ENCODE results near the gene TAMALIN. TPM values are rescaled to one million over a fixed set of nuclear protein-coding genes. Genes with fewer than 3 reads are reported as not detected.

The TAMALIN gene
- polyA plus RNA-seq, 1 donor from 2014 or later, result 6.1 TPM

GRCh38 chr12:52045794-52046199, 39.1 kb downstream of the TAMALIN start (continued):
- TF ChIP-seq EP300 (conservative IDR thresholded peaks at IDR 0.05; ENCODE audit: poor library complexity, severe bottlenecking) (no peak), POLR2AphosphoS5 (IDR thresholded peaks at IDR 0.05) (no peak), MXI1 (conservative IDR thresholded peaks at IDR 0.05; ENCODE audit: poor library complexity, severe bottlenecking) (no peak), EZH2 (IDR thresholded peaks at IDR 0.05; ENCODE audit: borderline replicate concordance, insufficient read depth, low read length, poor library complexity, severe bottlenecking) (no peak)

- H3F3A ChIP-seq (ENCODE audit: insufficient read depth, low read length, poor library complexity, severe bottlenecking), result no peaks in the 10 kb centered on the region
- no peak overlapping the region for H3K9ac ChIP-seq (ENCODE audit: low read length)
- H3K9me2 ChIP-seq (ENCODE audit: insufficient read depth, low read length), result no peaks in the 10 kb centered on the region
- no peak overlapping the region for H3K4me3 ChIP-seq (ENCODE audit: low read length)
- no peaks in the 10 kb centered on the region for H3K27me3 ChIP-seq (ENCODE audit: insufficient read depth, low read depth, low read length)
- H3K79me2 ChIP-seq (replicated peaks; ENCODE audit: insufficient read depth, low read length), result no peaks in the 10 kb centered on the region
- no peak overlapping the region for H3K4me2 ChIP-seq (ENCODE audit: low read length)
- TF ChIP-seq REST (IDR thresholded peaks at IDR 0.05; ENCODE audit: borderline replicate concordance), result no peak
- no peak for TF ChIP-seq RAD21 (conservative IDR thresholded peaks at IDR 0.05)
- no peak for TF ChIP-seq SMC3 (conservative IDR thresholded peaks at IDR 0.05; ENCODE audit: poor library complexity)
- TF ChIP-seq POLR2AphosphoS5 (IDR thresholded peaks at IDR 0.05), result no peak
- no peak for TF ChIP-seq CTCF (IDR thresholded peaks at IDR 0.05; ENCODE audit: poor library complexity, severe bottlenecking)
- TF ChIP-seq TAF1 (IDR thresholded peaks at IDR 0.05; ENCODE audit: low read depth), result no peak
- no peak for TF ChIP-seq MXI1 (conservative IDR thresholded peaks at IDR 0.05; ENCODE audit: poor library complexity, severe bottlenecking)
- no peak for TF ChIP-seq EZH2 (IDR thresholded peaks at IDR 0.05; ENCODE audit: borderline replicate concordance, insufficient read depth, low read length, poor library complexity, severe bottlenecking)
- TF ChIP-seq EP300 (conservative IDR thresholded peaks at IDR 0.05; ENCODE audit: poor library complexity, severe bottlenecking), result no peak
- no peak overlapping the region for H2AFZ ChIP-seq (ENCODE audit: low read depth, low read length)
- H3K36me3 ChIP-seq (ENCODE audit: insufficient read depth, low read length), result no peaks in the 10 kb centered on the region
- H3K27ac ChIP-seq (ENCODE audit: low read length), result no peak overlapping the region
- no peaks in the 10 kb centered on the region for H4K20me1 ChIP-seq (ENCODE audit: insufficient read depth)
- H3K9me3 ChIP-seq (ENCODE audit: low read length), result no peaks in the 10 kb centered on the region
These were observed 40.1 kb downstream of the TAMALIN start for GRCh38 chr12:52046859-52047258.

DNA sequence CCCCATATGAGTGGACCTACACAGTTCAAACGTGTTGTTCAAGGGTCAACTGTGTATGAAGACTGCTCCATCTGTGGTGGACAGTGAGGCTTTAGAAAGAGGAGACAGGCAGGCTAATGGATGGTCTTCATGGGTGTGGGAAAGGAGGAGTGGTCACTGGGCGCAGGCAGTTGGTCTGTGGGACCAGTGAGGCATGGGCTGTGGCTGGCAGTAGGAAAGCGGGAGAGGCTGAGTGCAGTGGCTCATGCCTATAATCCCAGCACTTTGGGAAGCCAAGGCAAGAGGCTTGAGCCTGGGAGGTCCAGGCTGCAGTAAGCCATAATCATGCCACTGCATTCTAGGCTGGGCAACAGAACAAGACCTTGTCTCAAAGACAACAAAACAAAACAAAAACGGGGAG, 42.5 kb downstream of the TAMALIN start:
- H3F3A ChIP-seq (ENCODE audit: insufficient read depth, low read length, poor library complexity, severe bottlenecking), result no peaks in the 10 kb centered on the region
- H3K4me3 ChIP-seq (ENCODE audit: low read length), result no peak overlapping the region
- H3K79me2 ChIP-seq (replicated peaks; ENCODE audit: insufficient read depth, low read length), result no peaks in the 10 kb centered on the region
- H3K9me2 ChIP-seq (ENCODE audit: insufficient read depth, low read length), result no peaks in the 10 kb centered on the region
- H3K36me3 ChIP-seq (ENCODE audit: insufficient read depth, low read length), result no peaks in the 10 kb centered on the region
- no peaks in the 10 kb centered on the region for H3K9me3 ChIP-seq (ENCODE audit: low read length)
- H3K4me2 ChIP-seq (ENCODE audit: low read length), result no peak overlapping the region
- H3K27ac ChIP-seq (ENCODE audit: low read length), result no peak overlapping the region
- H3K27me3 ChIP-seq (ENCODE audit: insufficient read depth, low read depth, low read length), result no peaks in the 10 kb centered on the region
- no peak overlapping the region for H2AFZ ChIP-seq (ENCODE audit: low read depth, low read length)
- no peak for TF ChIP-seq REST (IDR thresholded peaks at IDR 0.05; ENCODE audit: borderline replicate concordance)
- TF ChIP-seq MXI1 (conservative IDR thresholded peaks at IDR 0.05; ENCODE audit: poor library complexity, severe bottlenecking), result no peak
- no peak for TF ChIP-seq CTCF (IDR thresholded peaks at IDR 0.05; ENCODE audit: poor library complexity, severe bottlenecking)
- TF ChIP-seq RAD21 (conservative IDR thresholded peaks at IDR 0.05), result no peak
- no peak for TF ChIP-seq EP300 (conservative IDR thresholded peaks at IDR 0.05; ENCODE audit: poor library complexity, severe bottlenecking)
- no peak for TF ChIP-seq TAF1 (IDR thresholded peaks at IDR 0.05; ENCODE audit: low read depth)
- TF ChIP-seq EZH2 (IDR thresholded peaks at IDR 0.05; ENCODE audit: borderline replicate concordance, insufficient read depth, low read length, poor library complexity, severe bottlenecking), result no peak
- no peak for TF ChIP-seq SMC3 (conservative IDR thresholded peaks at IDR 0.05; ENCODE audit: poor library complexity)
- TF ChIP-seq POLR2AphosphoS5 (IDR thresholded peaks at IDR 0.05), result no peak
- no peaks in the 10 kb centered on the region for H4K20me1 ChIP-seq (ENCODE audit: insufficient read depth)
- H3K9ac ChIP-seq (ENCODE audit: low read length), result no peak overlapping the region

Measured in neural cell (in vitro differentiated cells).